AG04450 (cell line): Measurements from ENCODE around the gene OXTR. TPM values are rescaled to one million over a fixed set of nuclear protein-coding genes. Genes with fewer than 3 reads are reported as not detected.

Source experiments
- CTCF ChIA-PET: fragments of 300-600, 350-600 bp; formaldehyde crosslinking; extraction: SDS; loops from one replicate; lab custom pipeline; 2022; ENCODE audit warnings: antibody characterized with exemption, inconsistent platforms; lab: Charles Lee
- POLR2A ChIA-PET: fragments of 350-600 bp; formaldehyde crosslinking; extraction: SDS; loops from one replicate; lab custom pipeline; 2021; ENCODE audit warnings: antibody characterized with exemption, inconsistent platforms; lab: Yijun Ruan, JAX
- DNase-seq: peaks from one replicate; pipeline ENCODE4 v3.0.0-alpha.2; 2011; ENCODE audit warnings: low read depth, low spot score
- H3K27ac ChIP-seq: one replicate; pipeline ENCODE4 v1.5.1; 2012; ENCODE audit warnings: low read depth, low read length, control low read depth
- H3K27me3 ChIP-seq: one replicate; pipeline ENCODE4 v1.6.0; 2012; ENCODE audit warnings: low read length; ENCODE audit not compliant: control insufficient read depth, insufficient read depth
- H3K4me3 ChIP-seq: 2 replicates; pipeline ENCODE4 v1.5.1; 2011; ENCODE audit warnings: mild to moderate bottlenecking, low read depth, low read length, control low read depth
- H3K9me3 ChIP-seq: 2 replicates; pipeline ENCODE4 v1.5.1; 2012; ENCODE audit warnings: low read length; ENCODE audit not compliant: control insufficient read depth, insufficient read depth
- polyA plus RNA-seq: library from polyadenylated mRNA; depleted of rRNA; stranded (reverse); fragments of >200 nt; gene quantifications from 2 replicates; pipeline ENCODE4 v1.2.3, GENCODE V29; 2011
- TF ChIP-seq, protein P1 (sequence below): IDR thresholded peaks from 2 replicates; pipeline ENCODE4 v1.5.1; 2011; ENCODE audit warnings: low read depth, low read length, control low read depth, inconsistent platforms

Gene OXTR
- polyA plus RNA-seq, 1 experiment, result 58.7 TPM

GRCh38 chr3:8745619-8746370 lies 23.6 kb downstream of the OXTR start:
- no peaks in the 10 kb centered on the region for H3K27me3 ChIP-seq
- peaks cover 6% of the 10 kb centered on the region; the same call in 1 of the 2 replicates for H3K9me3 ChIP-seq
- CTCF ChIA-PET, result interaction anchor here (0.8 kb wide), 1 partner anchor 24 kb away, joined by 4 read pairs; the partner anchor contains the start of gene OXTR
- POLR2A ChIA-PET, result no interaction called here
- H3K4me3 ChIP-seq, result no peak overlapping the region
- DNase-seq, result no peak
- TF ChIP-seq, protein P1, sequence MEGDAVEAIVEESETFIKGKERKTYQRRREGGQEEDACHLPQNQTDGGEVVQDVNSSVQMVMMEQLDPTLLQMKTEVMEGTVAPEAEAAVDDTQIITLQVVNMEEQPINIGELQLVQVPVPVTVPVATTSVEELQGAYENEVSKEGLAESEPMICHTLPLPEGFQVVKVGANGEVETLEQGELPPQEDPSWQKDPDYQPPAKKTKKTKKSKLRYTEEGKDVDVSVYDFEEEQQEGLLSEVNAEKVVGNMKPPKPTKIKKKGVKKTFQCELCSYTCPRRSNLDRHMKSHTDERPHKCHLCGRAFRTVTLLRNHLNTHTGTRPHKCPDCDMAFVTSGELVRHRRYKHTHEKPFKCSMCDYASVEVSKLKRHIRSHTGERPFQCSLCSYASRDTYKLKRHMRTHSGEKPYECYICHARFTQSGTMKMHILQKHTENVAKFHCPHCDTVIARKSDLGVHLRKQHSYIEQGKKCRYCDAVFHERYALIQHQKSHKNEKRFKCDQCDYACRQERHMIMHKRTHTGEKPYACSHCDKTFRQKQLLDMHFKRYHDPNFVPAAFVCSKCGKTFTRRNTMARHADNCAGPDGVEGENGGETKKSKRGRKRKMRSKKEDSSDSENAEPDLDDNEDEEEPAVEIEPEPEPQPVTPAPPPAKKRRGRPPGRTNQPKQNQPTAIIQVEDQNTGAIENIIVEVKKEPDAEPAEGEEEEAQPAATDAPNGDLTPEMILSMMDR, result no peak
- no peak overlapping the region for H3K27ac ChIP-seq

DNA sequence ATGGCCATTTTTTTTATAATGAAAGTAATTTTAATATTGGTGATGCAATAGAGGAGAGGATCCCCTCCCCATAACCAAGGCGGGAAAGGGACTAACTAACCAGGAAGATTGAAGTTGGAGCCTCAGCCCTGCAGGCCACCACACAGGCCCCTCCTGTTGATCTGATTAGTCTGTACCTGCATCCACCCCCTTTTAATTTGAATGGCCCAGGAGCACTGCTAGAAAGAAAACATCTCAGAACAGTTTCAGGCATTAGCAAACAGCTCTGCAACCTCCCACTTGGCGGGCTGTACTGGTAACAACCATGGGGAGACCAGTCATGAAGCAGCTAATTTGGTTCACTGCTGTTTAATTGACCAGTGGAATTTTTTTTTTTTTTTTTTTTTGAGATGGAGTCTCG lies 25.5 kb downstream of the OXTR start:
- no peak overlapping the region for H3K4me3 ChIP-seq
- no peak overlapping the region for H3K27ac ChIP-seq
- H3K27me3 ChIP-seq, result no peaks in the 10 kb centered on the region
- ChIA-PET CTCF (interaction anchor here (0.6 to 2.2 kb wide), 2 partner anchors 25 to 122 kb away, joined by 3 to 18 read pairs; partner anchors contain the start of gene OXTR), POLR2A (no interaction called here)
- no peak for DNase-seq
- peaks cover 10% of the 10 kb centered on the region for H3K9me3 ChIP-seq
- TF ChIP-seq, protein P1, result no peak

- Histone ChIP-seq H3K4me3 (no peak overlapping the region), H3K27ac (peak overlapping the region; percentile 65), H3K27me3 (no peaks in the 10 kb centered on the region), H3K9me3 (peaks cover 10% of the 10 kb centered on the region)
- ChIA-PET POLR2A (no interaction called here), CTCF (interaction anchor here (2.2 kb wide), 1 partner anchor 26 kb away, joined by 18 read pairs; the partner anchor contains the start of gene OXTR)
- DNase-seq, result peak; percentile 23
- TF ChIP-seq, protein P1, result no peak
Observed at GRCh38 chr3:8743021-8743601, 26.3 kb downstream of the OXTR start.

GRCh38 chr3:8741581-8742261 lies 27.7 kb downstream of the OXTR start:
- peak overlapping the region; percentile 78 for H3K27ac ChIP-seq
- ChIA-PET CTCF (interaction anchor here (0.6 to 1.7 kb wide), 4 partner anchors 27 to 994 kb away, joined by 3 to 8 read pairs (median 4); partner anchors contain the start of gene OXTR), POLR2A (interaction anchor here (0.5 to 0.8 kb wide), 3 partner anchors 28 to 122 kb away, joined by 3 to 10 read pairs (median 3); partner anchors contain the start of gene OXTR)
- peak overlapping the region; percentile 35 for H3K4me3 ChIP-seq
- TF ChIP-seq, protein P1, result no peak
- DNase-seq, result peak; percentile 59
- H3K9me3 ChIP-seq, result peaks cover 10% of the 10 kb centered on the region
- no peaks in the 10 kb centered on the region for H3K27me3 ChIP-seq
